ENCODE results near the gene EYA2.
A peak's percentile ranks its signal among the peaks of the same experiment; 100 is the strongest.

Gene EYA2

DNA sequence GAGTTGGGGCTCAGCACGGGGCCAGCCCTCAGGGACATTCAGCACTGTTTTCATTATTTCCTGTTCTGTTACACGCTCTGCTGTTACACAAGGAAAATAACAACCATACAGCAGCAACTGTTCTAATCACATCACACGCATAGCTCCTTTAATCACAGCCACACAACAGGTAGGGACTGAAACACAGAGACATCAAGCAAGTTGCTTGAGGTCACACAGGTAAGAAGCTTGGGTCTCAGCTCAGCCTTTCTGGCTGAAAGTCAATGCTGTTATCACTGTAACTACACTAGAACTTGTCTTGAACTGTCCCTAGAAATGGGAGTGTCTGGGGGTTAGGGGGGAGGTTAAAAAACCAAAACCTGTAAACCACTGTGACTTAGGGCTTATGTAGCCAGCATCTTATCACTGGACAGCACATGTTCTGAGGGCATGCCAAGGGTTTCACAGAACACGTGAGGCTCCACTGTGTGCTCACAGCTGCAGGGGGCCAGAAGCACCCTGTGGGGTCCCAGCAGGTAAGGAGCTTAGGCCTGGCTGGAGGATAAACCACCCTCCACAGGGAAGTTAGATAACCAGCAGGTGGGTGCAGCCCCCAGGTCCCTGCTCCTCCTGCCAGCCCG is 146.0 kb downstream of the EYA2 start:
- no peak for DNase-seq (ENCODE audit: low read depth, low spot score)
- in situ Hi-C loops (cut with HindIII; ENCODE audit: low sequenced_read_pairs): no loop called here
- no peak for TF ChIP-seq CTCF (IDR thresholded peaks at IDR 0.05; ENCODE audit: low read depth, low read length)
- H3K4me3 ChIP-seq (ENCODE audit: low read depth, low read length): no peak overlapping the region

GRCh38 chr20:47041396-47041899 is 146.8 kb downstream of the EYA2 start:
- no peak overlapping the region for H3K4me3 ChIP-seq (ENCODE audit: low read depth, low read length)
- in situ Hi-C loops (cut with HindIII; ENCODE audit: low sequenced_read_pairs): no loop called here
- DNase-seq (ENCODE audit: low read depth, low spot score): no peak
- no peak for TF ChIP-seq CTCF (IDR thresholded peaks at IDR 0.05; ENCODE audit: low read depth, low read length)

DNA sequence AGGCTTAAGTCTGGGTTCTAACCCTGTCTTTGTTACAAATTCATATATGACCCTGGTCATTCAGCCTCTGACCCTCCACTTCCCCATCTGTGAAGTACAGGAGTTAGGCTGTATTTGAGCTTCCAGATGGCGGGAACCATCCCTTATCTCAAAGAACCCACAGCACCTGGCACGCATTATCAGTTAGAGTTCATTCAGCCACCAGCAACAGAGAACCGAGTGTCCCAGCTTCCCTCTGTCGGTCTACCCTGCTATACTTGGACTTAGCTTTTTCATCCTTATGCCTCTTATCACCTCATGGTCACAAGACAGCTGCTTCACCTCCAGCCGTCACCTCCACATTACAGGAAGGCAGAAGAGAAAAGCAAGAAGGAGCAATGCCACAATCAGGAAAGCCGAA is 147.8 kb downstream of the EYA2 start:
- TF ChIP-seq CTCF (IDR thresholded peaks at IDR 0.05; ENCODE audit: low read depth, low read length): no peak

GRCh38 chr20:47043086-47043485 is 148.4 kb downstream of the EYA2 start:
- peak; percentile 60 for DNase-seq (ENCODE audit: low read depth, low spot score)
- TF ChIP-seq CTCF (IDR thresholded peaks at IDR 0.05; ENCODE audit: low read depth, low read length): no peak
- in situ Hi-C loops (cut with HindIII; ENCODE audit: low sequenced_read_pairs): no loop called here
- H3K4me3 ChIP-seq (ENCODE audit: low read depth, low read length): no peak overlapping the region

More for the DNA sequence above, 147.8 kb downstream of the EYA2 start:
- H3K4me3 ChIP-seq (ENCODE audit: low read depth, low read length): no peak overlapping the region
- in situ Hi-C loops (cut with HindIII; ENCODE audit: low sequenced_read_pairs): no loop called here
- DNase-seq (ENCODE audit: low read depth, low spot score): no peak

GRCh38 chr20:47044938-47045337 is 150.3 kb downstream of the EYA2 start:
- in situ Hi-C loops (cut with HindIII; ENCODE audit: low sequenced_read_pairs): no loop called here
- no peak overlapping the region for H3K4me3 ChIP-seq (ENCODE audit: low read depth, low read length)
- DNase-seq (ENCODE audit: low read depth, low spot score): no peak
- no peak for TF ChIP-seq CTCF (IDR thresholded peaks at IDR 0.05; ENCODE audit: low read depth, low read length)

DNA sequence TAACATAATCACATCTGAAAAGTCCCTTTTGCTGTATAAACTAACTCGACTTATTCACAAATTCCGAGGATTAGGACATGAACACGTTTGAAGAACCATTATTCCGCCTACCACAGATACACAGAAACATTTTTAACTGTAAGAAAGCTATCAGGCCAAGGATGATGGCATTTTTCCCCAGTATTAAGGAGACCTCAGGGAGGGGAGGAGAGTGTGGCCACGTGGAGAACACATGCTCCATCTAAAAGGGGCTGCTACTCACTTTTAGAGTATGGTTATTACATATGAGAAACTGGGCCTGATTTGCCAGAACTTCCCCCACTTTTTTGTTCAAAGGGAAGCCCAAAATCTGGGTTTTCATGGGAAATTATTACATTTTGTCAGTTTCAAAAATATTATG is 153.4 kb downstream of the EYA2 start:
- no peak for DNase-seq (ENCODE audit: low read depth, low spot score)
- in situ Hi-C loops (cut with HindIII; ENCODE audit: low sequenced_read_pairs): no loop called here
- H3K4me3 ChIP-seq (ENCODE audit: low read depth, low read length): no peak overlapping the region
- no peak for TF ChIP-seq CTCF (IDR thresholded peaks at IDR 0.05; ENCODE audit: low read depth, low read length)
